ENCODE measurements around the gene OCEL1. TPM values are rescaled to one million over a fixed set of nuclear protein-coding genes. Genes with fewer than 3 reads are reported as not detected.

OCEL1 gene
- total RNA-seq, 1 experiment from 2014 or later = 25.7 TPM

- Histone ChIP-seq H2BK15ac (ENCODE audit: low read depth, low read length) (no peak overlapping the region), H2BK120ac (ENCODE audit: low read depth, low read length, poor library complexity, severe bottlenecking) (no peak overlapping the region), H3K27me3 (ENCODE audit: insufficient read depth, low read length) (no peaks in the 10 kb centered on the region), H3K23me2 (ENCODE audit: insufficient read length, low read depth, low read length, poor library complexity, severe bottlenecking) (peaks cover 6% of the 10 kb centered on the region), H3K9ac (ENCODE audit: extremely low read depth, insufficient read length, low read length) (no peak overlapping the region), H3K79me2 (ENCODE audit: insufficient read depth, low read length) (peaks cover 8% of the 10 kb centered on the region), H3K9me3 (ENCODE audit: control insufficient read depth, low read depth, low read length) (no peaks in the 10 kb centered on the region), H2BK12ac (ENCODE audit: insufficient read length, low read depth, low read length) (no peak overlapping the region), H2AFZ (ENCODE audit: low read length) (no peak overlapping the region), H3K4me1 (ENCODE audit: insufficient read depth, low read length) (no peaks in the 10 kb centered on the region), H2AK5ac (ENCODE audit: insufficient read length, low read length) (no peak overlapping the region), H3K4me2 (ENCODE audit: insufficient read depth, insufficient read length, low read length) (peak overlapping the region; percentile 69), H4K8ac (replicated peaks; ENCODE audit: insufficient read length, low read depth, low read length) (no peak overlapping the region), H4K20me1 (ENCODE audit: control insufficient read depth, insufficient read depth, insufficient read length) (no peaks in the 10 kb centered on the region), H3K18ac (ENCODE audit: insufficient read length, low read depth, low read length) (no peak overlapping the region), H4K5ac (ENCODE audit: insufficient read length, low read depth, low read length) (no peak overlapping the region), H3K27ac (ENCODE audit: insufficient read length, low read depth, low read length) (no peak overlapping the region), H3K14ac (ENCODE audit: insufficient read depth, low read length) (peak overlapping the region; percentile 18; the same call in 1 of the 2 replicates), H3K23ac (ENCODE audit: insufficient read length, low read depth, low read length) (no peak overlapping the region), H3K79me1 (ENCODE audit: insufficient read depth, low read depth, low read length, poor library complexity, severe bottlenecking) (peaks cover 5% of the 10 kb centered on the region), H4K91ac (ENCODE audit: insufficient read length, low read depth, low read length) (no peak overlapping the region), H2BK20ac (ENCODE audit: low read depth, low read length, poor library complexity, severe bottlenecking) (no peak overlapping the region), H3K4ac (ENCODE audit: low read depth, low read length) (no peak overlapping the region), H3T11ph (ENCODE audit: low read length) (no peak overlapping the region), H2BK5ac (ENCODE audit: insufficient read length, low read length) (no peak overlapping the region), H3K56ac (ENCODE audit: insufficient read length, low read depth, low read length) (no peak overlapping the region)
- Mint-ChIP-seq H3K27me3 (ENCODE audit: low read depth) (no peaks in the 10 kb centered on the region), H3K36me3 (ENCODE audit: insufficient read depth in 1 of 3, low read depth in 3 of 3) (peaks cover 19 to 66% (median 51%) of the 10 kb centered on the region in 3 experiments; a peak in 6 of 7 replicates), H3K4me1 (peaks cover 20% of the 10 kb centered on the region in 2 experiments), H3K9me3 (no peaks in the 10 kb centered on the region), H3K4me3 (peak overlapping the region; percentile 81 to 87), H3K27ac (peak overlapping the region in 2 of 3 experiments; percentile 35 to 68; a peak in 1 of 7 replicates)
- peak; percentile 84 for DNase-seq
- no CpG with 5 or more reads among the region's 27 CpGs for WGBS (ENCODE audit: extremely low coverage, insufficient read length, low lambda C conversion rate)
- TF ChIP-seq, protein P1, sequence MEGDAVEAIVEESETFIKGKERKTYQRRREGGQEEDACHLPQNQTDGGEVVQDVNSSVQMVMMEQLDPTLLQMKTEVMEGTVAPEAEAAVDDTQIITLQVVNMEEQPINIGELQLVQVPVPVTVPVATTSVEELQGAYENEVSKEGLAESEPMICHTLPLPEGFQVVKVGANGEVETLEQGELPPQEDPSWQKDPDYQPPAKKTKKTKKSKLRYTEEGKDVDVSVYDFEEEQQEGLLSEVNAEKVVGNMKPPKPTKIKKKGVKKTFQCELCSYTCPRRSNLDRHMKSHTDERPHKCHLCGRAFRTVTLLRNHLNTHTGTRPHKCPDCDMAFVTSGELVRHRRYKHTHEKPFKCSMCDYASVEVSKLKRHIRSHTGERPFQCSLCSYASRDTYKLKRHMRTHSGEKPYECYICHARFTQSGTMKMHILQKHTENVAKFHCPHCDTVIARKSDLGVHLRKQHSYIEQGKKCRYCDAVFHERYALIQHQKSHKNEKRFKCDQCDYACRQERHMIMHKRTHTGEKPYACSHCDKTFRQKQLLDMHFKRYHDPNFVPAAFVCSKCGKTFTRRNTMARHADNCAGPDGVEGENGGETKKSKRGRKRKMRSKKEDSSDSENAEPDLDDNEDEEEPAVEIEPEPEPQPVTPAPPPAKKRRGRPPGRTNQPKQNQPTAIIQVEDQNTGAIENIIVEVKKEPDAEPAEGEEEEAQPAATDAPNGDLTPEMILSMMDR (conservative IDR thresholded peaks at IDR 0.05) = no peak
Observed at GRCh38 chr19:17235971-17236777, 10.1 kb downstream of the OCEL1 start.

Measured in H9 (cell line).